NB4 (cell line): ENCODE measurements around the gene DNAJB1.

ENCODE experiments used
- POLR2A ChIP-seq: IDR thresholded peaks from 2 replicates; pipeline ENCODE4 v1.6.1; 2011; ENCODE audit warnings: mild to moderate bottlenecking; ENCODE audit not compliant: insufficient read length; ENCODE audit errors: extremely low read depth
- TF ChIP-seq, protein P1 (sequence below): IDR thresholded peaks from one replicate; pipeline ENCODE4 v1.5.1; 2012; ENCODE audit warnings: low read depth, low read length

DNA sequence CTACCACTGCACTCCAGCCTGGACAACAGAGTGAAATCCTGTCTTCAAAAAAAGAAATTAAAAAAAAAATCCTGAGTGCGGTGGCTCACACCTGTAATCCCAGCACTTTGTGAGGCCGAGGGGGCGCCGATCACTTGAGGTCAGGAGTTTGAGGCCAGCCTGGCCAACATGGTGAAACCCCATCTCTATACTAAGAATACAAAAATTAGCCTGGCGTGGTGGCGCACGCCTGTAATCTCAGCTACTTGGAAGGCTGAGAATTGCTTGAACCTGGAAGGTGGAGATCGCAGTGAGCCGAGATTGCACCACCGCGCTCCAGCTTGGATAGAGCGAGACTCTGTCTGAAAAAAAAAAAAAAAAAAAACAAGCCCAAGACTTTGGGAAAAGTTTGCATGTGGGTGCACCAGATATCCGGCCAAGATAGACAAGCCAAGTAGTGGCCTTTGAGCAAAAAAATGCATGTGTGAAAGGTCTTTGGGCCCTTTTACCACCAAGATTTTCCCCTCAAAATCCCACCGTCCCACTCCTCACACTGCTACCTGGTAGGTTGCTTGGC is 5.7 kb downstream of the DNAJB1 start:
- TF ChIP-seq POLR2A: no peak
- TF ChIP-seq, protein P1, sequence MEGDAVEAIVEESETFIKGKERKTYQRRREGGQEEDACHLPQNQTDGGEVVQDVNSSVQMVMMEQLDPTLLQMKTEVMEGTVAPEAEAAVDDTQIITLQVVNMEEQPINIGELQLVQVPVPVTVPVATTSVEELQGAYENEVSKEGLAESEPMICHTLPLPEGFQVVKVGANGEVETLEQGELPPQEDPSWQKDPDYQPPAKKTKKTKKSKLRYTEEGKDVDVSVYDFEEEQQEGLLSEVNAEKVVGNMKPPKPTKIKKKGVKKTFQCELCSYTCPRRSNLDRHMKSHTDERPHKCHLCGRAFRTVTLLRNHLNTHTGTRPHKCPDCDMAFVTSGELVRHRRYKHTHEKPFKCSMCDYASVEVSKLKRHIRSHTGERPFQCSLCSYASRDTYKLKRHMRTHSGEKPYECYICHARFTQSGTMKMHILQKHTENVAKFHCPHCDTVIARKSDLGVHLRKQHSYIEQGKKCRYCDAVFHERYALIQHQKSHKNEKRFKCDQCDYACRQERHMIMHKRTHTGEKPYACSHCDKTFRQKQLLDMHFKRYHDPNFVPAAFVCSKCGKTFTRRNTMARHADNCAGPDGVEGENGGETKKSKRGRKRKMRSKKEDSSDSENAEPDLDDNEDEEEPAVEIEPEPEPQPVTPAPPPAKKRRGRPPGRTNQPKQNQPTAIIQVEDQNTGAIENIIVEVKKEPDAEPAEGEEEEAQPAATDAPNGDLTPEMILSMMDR: no peak
